ENCODE measurements around the gene MARK2. TPM values are rescaled to one million over a fixed set of nuclear protein-coding genes. Genes with fewer than 3 reads are reported as not detected.

The MARK2 gene
- total RNA-seq, 1 donor from 2014 or later: 25.4 TPM

- H3K9me3 Mint-ChIP-seq: peaks cover 2% of the 10 kb centered on the region
- no peak overlapping the region for H3K27ac ChIP-seq
- H3K4me1 Mint-ChIP-seq: peaks cover 18% of the 10 kb centered on the region
Observed at GRCh38 chr11:63933459-63933858, 94.5 kb downstream of the MARK2 start.

GRCh38 chr11:63937713-63938478, 99.0 kb downstream of the MARK2 start:
- peaks cover 9% of the 10 kb centered on the region for H3K27me3 Mint-ChIP-seq (ENCODE audit: insufficient read depth, low read depth)
- no peak overlapping the region for H3K9ac ChIP-seq

More at GRCh38 chr11:63933459-63933858, 94.5 kb downstream of the MARK2 start:
- Histone ChIP-seq H3K4me3 (no peak overlapping the region), H3K4me2 (no peak overlapping the region), H4K20me1 (ENCODE audit: low read depth) (no peaks in the 10 kb centered on the region), H3K79me2 (ENCODE audit: low read depth) (no peaks in the 10 kb centered on the region), H3K36me3 (no peaks in the 10 kb centered on the region), H3F3A (ENCODE audit: low read depth) (peaks cover 12% of the 10 kb centered on the region), H3K27me3 (peaks cover under 1% of the 10 kb centered on the region), H2AFZ (replicated peaks) (no peak overlapping the region), H3K4me1 (no peaks in the 10 kb centered on the region), H3K9ac (no peak overlapping the region), H3K9me3 (ENCODE audit: low read depth) (no peaks in the 10 kb centered on the region)
- Mint-ChIP-seq H3K4me3 (no peak overlapping the region), H3K27ac (peak overlapping the region; percentile 74), H3K36me3 (no peaks in the 10 kb centered on the region), H3K27me3 (ENCODE audit: insufficient read depth, low read depth) (peaks cover 22% of the 10 kb centered on the region)
- no peak for DNase-seq (ENCODE audit: low spot score)
- no peak for TF ChIP-seq EZH2phosphoT487 (IDR thresholded peaks at IDR 0.05)
- no peak for TF ChIP-seq CTCF (IDR thresholded peaks at IDR 0.05)
- TF ChIP-seq EZH2 (IDR thresholded peaks at IDR 0.05): no peak

GRCh38 chr11:63938479-63939396, 99.8 kb downstream of the MARK2 start, which contains the start of gene NAA40:
NAA40 (plus strand) TSS chr11:63939002; CDS start chr11:63939097, 95 bp downstream.
- Mint-ChIP-seq H3K27ac (peak within 1 kb of the TSS; percentile 80), H3K9me3 (peaks cover 2% of the 10 kb centered on the region), H3K4me3 (peak within 1 kb of the TSS; percentile 92), H3K36me3 (no peaks in the 10 kb centered on the region), H3K27me3 (ENCODE audit: insufficient read depth, low read depth) (peaks cover 9% of the 10 kb centered on the region), H3K4me1 (peaks cover 39% of the 10 kb centered on the region)
- Histone ChIP-seq H3K4me2 (peak within 1 kb of the TSS; percentile 99), H3K27ac (peak within 1 kb of the TSS; percentile 59), H3K79me2 (ENCODE audit: low read depth) (peaks cover 48% of the 10 kb centered on the region), H3K4me1 (no peaks in the 10 kb centered on the region), H3K27me3 (no peaks in the 10 kb centered on the region), H3K9me3 (ENCODE audit: low read depth) (no peaks in the 10 kb centered on the region), H3K4me3 (peak within 1 kb of the TSS; percentile 96), H3F3A (ENCODE audit: low read depth) (peaks cover 30% of the 10 kb centered on the region), H2AFZ (replicated peaks) (peak within 1 kb of the TSS; percentile 98), H4K20me1 (ENCODE audit: low read depth) (peaks cover 33% of the 10 kb centered on the region), H3K9ac (peak within 1 kb of the TSS; percentile 77), H3K36me3 (no peaks in the 10 kb centered on the region)
- TF ChIP-seq EZH2 (IDR thresholded peaks at IDR 0.05): no peak
- no peak for TF ChIP-seq EZH2phosphoT487 (IDR thresholded peaks at IDR 0.05)
- no peak for TF ChIP-seq CTCF (IDR thresholded peaks at IDR 0.05)
- peak; percentile 99 for DNase-seq (ENCODE audit: low spot score)

More at GRCh38 chr11:63937713-63938478, 99.0 kb downstream of the MARK2 start:
- H3K27me3 ChIP-seq: no peaks in the 10 kb centered on the region
- peaks cover 30% of the 10 kb centered on the region for H3F3A ChIP-seq (ENCODE audit: low read depth)
- no peaks in the 10 kb centered on the region for H3K36me3 ChIP-seq
- H3K4me2 ChIP-seq: peak overlapping the region; percentile 98
- Mint-ChIP-seq H3K27ac (peak overlapping the region; percentile 80), H3K9me3 (peaks cover 2% of the 10 kb centered on the region), H3K4me1 (peaks cover 38% of the 10 kb centered on the region), H3K4me3 (peak overlapping the region; percentile 92), H3K36me3 (no peaks in the 10 kb centered on the region)
- no peak overlapping the region for H3K27ac ChIP-seq
- H3K79me2 ChIP-seq (ENCODE audit: low read depth): peaks cover 40% of the 10 kb centered on the region
- TF ChIP-seq CTCF (IDR thresholded peaks at IDR 0.05) (no peak), EZH2phosphoT487 (IDR thresholded peaks at IDR 0.05) (no peak), EZH2 (IDR thresholded peaks at IDR 0.05) (no peak)
- DNase-seq (ENCODE audit: low spot score): peak; percentile 47
- H3K4me1 ChIP-seq: no peaks in the 10 kb centered on the region
- H2AFZ ChIP-seq (replicated peaks): peak overlapping the region; percentile 98
- no peaks in the 10 kb centered on the region for H3K9me3 ChIP-seq (ENCODE audit: low read depth)
- peak overlapping the region; percentile 96 for H3K4me3 ChIP-seq
- H4K20me1 ChIP-seq (ENCODE audit: low read depth): peaks cover 27% of the 10 kb centered on the region
